ENCODE measurements around the gene DNAI1.

Gene DNAI1

DNA sequence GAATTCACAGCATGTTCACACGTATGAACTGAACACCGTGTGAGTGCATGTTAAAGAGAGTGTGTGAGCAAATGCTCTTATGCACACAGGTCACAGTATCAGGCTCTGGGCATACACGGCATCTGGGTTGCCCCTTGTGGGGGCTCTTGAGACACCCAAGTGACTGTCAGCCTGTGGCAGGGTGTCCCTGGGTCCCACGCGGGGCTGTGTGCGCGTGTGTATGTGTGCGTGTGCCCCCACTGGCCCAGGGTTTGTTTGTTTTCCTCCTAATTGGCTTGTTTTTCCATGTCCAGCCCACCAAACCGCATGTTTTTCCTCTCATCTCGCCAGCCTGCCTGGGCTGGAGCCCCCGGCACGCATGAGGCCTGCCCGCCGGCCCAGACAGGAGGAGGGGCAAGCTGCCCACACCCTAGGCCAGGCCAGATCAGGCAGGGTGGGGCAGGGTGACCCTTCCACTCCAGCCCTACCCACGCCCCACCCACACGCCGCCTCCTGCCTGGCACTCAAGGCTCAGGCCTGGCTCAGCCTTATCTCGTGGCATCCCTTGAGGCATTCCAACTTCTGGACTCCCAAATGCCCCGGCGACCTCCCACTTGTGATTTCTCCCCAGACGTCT lies 102.1 kb downstream of the DNAI1 start:
- DNase-seq, result no peak

DNA sequence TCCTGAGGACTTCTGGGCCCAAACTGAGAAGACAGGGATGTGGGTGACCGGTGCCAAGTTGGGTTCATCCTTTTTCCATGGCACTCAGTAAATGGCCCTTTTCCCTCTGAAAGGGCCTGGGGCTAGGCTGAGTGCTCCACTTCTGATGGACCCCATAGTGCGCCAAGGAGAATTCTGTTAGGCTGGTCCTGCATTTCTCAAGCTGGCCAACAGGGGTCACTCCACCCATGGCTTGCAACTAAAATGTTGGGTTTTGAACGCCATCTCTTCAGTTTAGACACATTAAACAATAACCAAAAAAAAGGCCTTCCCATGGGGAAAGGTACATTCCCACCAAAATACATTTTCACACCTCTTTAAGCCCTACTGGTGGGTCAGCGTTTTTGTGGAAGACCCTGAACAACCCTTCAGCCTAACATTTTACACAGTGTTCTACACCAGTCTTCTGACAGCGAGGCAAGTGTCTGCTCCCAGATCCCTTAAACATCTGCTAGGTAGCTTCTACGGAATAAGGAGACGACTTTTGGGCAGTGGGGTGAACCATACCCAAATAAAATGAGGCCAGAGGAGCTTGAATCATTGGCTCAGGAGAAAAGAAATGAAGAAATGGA lies 103.6 kb downstream of the DNAI1 start:
- no peak for DNase-seq

- no peak for DNase-seq
Measured at GRCh38 chr9:34563262-34563661, 104.7 kb downstream of the DNAI1 start.

DNA sequence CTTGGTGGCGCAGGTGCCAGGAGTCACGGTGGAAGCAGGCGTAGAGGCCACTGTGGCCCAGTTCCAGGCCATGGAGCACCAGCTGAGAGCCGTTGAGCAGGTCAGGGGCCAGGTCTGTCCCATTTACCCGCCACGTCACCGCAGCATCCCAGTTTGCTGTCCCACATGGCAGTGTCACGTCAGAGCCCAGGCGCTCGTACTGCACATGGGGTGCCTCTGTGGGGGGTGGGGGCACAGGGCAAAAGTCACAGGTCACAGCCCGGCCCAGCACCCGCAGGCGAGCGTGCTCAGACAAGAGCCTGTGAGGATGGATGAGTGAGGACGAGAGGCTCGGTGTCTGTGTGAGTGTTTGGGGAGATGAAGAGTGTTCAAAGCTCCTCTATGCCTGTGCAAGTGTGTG lies 106.0 kb downstream of the DNAI1 start:
- no peak for DNase-seq

DNA sequence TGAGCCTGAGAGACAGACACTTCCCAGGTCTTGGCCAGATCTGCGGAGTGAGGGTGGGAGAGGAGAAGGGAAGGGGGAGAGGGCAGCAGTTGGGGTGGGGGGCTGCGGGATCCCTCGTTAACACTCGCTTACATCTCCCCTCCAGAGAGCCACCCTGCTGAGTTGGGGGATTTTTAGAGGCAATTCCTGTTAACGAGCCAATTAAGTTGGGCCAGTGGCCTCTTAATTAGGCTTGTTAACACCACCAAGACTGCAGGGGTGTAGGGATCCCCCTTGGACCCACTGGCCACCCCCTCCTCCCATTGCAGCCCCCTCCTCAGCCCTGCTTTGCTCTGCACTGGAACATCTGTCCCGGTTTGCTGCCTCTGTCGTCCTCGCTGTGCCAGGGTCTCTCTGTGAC lies 107.3 kb downstream of the DNAI1 start:
- no peak for DNase-seq

DNA sequence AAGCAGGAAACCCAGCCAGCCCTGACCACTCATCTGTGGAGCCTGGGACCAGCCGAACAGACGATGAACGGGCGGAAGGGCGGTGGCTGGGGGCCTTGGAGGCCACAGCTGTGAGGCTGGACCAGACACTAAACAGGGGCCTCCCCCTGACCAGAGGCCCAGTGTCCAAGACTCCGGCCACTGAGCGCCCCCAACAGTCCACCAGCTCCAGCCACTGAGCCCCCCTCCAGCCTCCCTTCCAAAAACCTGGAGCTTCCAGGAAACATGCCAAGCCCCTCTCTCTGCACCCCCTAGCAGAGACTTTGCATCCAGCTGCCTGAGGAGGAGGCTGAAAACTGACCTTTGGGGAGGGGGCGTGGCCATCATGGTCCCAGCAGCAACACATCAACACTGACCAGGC lies 107.7 kb downstream of the DNAI1 start:
- no peak for DNase-seq

- no peak for DNase-seq
Measured at GRCh38 chr9:34566972-34567371, 108.4 kb downstream of the DNAI1 start.

- DNase-seq, result no peak
Measured at GRCh38 chr9:34568133-34568532, 109.5 kb downstream of the DNAI1 start.

DNA sequence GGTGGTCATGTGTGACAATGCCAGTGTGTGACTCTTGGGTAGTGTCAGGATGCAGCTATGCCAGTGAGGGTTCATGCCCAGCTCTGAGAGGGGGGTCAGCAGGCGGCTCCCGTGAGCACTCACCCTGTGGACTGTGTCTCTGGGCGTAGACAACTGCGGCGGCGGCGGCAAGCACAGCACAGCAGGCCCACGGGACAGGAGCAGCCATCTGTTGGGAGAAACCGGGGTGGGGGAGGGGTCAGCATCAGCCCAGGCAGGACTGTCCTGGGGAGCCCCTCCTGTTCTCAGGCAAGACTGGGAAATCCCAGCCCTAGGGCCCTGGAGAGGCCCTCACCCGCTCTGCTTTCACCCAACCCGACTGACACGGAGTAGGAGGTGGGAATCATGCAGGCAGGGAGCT lies 110.2 kb downstream of the DNAI1 start:
- peak; percentile 44 for DNase-seq

DNA sequence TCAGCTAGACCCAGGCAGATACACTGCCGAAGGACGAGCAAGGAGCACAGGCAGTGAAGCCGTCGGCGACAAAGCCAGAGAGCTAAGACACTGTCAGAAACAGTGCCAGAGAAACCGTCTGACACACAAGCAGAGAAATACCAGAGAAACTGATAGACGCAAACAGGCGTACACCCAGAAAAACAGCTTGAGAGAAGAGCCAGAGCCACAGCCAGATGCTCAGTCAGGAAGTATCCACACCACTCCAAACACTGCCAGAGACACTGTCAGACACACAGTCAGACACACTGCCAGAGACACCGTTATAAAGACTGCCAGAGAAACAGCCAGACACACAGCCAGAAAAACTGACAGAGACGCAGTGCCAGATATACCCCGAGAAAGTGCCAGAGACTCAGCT lies 111.8 kb downstream of the DNAI1 start:
- DNase-seq, result no peak
